Tibial nerve (tissue), 4 donors: ENCODE results near the gene C10orf71. TPM values are rescaled to one million over a fixed set of nuclear protein-coding genes. Genes with fewer than 3 reads are reported as not detected.

ENCODE experiments used
- DNase-seq, 2 donors: peaks; one replicate each; pipeline ENCODE4 v3.0.0-alpha.2; 2019; ENCODE audit warnings: low spot score in 2 of 2
- H3K27ac ChIP-seq, 4 donors: fragments of 200-600 bp; sonication (generic) in 3 of 4; one replicate each; pipeline ENCODE4 v1.5.1; 2017 to 2019; ENCODE audit warnings: mild to moderate bottlenecking in 1 of 4
- H3K27me3 ChIP-seq, 2 donors: fragments of 200-600 bp; sonication (generic) in 1 of 2; one replicate each; pipeline versions ENCODE4 v1.5.1 to v1.6.0; 2017 to 2019
- H3K36me3 ChIP-seq, 3 donors: fragments of 200-600 bp; sonication (generic); one replicate each; pipeline ENCODE4 v1.5.1; 2018 to 2019
- H3K4me1 ChIP-seq, 4 donors: fragments of 200-600 bp; sonication (generic) in 3 of 4; one replicate each; pipeline ENCODE4 v1.5.1; 2017 to 2019
- H3K4me3 ChIP-seq, 4 donors: fragments of 200-600 bp; sonication (generic) in 3 of 4; one replicate each; pipeline ENCODE4 v1.5.1; 2017 to 2019; ENCODE audit warnings: mild to moderate bottlenecking in 1 of 4, moderate library complexity in 1 of 4
- H3K9me3 ChIP-seq, 4 donors: fragments of 200-600 bp; sonication (generic) in 3 of 4; one replicate each; pipeline ENCODE4 v1.5.1; 2017 to 2019
- EP300 ChIP-seq, 2 donors: sonication (generic); formaldehyde crosslinking; IDR thresholded peaks; one replicate each; pipeline ENCODE4 v1.6.1; 2017; ENCODE audit warnings: antibody characterized with exemption in 2 of 2, mild to moderate bottlenecking in 1 of 2
- POLR2A ChIP-seq, 2 donors: fragments of 450-650 bp; IDR thresholded peaks; one replicate each; pipeline ENCODE4 v1.6.1; 2017; ENCODE audit warnings: antibody characterized with exemption in 2 of 2, mild to moderate bottlenecking in 2 of 2, moderate library complexity in 2 of 2
- WGBS, 2 donors: methylation state at CpG; one replicate each; pipeline ENCODE4 v1.1.5; 2018; 5-methylcytosine and 5-hydroxymethylcytosine counted together
- total RNA-seq, 4 donors: library from RNA; depleted of rRNA; stranded (reverse); fragments of >200 nt; gene quantifications; one replicate each; pipeline ENCODE4 v1.1.0, GENCODE V29; 2016
- TF ChIP-seq, protein P1 (sequence below), 5 experiments: fragments of 200-600 bp in 3 of 5; fragments of 450-650 bp in 2 of 5; sonication (generic) in 3 of 5; IDR thresholded peaks; one replicate each; pipeline ENCODE4 v1.5.1; 2016 to 2019; ENCODE audit warnings: antibody characterized with exemption in 5 of 5, mild to moderate bottlenecking in 3 of 5, moderate library complexity in 2 of 5

Gene C10orf71
- total RNA-seq, 4 donors from 2014 or later: 0.22 TPM; not detected in 3

DNA sequence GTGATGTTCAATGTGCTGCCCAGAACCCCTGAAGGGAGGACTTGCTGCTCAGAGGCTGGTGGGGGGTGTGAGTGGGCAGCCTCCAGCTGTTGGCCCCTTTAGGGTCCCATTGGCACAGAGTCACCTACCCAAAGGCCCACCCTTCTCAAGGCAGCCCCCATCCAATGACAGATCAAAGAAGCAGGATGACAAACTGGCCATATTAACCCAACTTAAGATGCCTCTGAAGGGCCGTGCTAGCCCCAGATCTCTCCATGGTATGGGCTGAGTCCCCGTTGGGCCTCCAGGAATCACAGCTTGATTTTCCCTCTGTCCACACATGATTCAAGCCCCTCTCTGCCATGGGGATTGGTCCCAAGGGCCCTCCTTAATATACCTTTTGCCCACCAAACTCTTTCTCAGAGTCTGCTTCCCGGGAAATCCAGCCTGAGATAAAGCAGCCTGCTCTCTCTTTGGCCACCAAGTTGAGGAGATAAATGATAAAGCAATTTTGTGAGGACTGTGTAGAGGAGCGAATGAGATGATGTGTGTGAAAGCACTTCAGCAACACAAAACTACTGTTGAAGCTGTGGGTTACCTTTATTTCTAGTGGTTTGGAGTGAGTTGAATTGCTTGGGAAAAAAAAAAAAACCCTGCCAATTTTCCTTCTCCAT lies 38.2 kb upstream of the C10orf71 start:
- H3K27me3 ChIP-seq: no peaks in the 10 kb centered on the region
- H3K27ac ChIP-seq: no peak overlapping the region
- no peaks in the 10 kb centered on the region for H3K36me3 ChIP-seq
- no peak overlapping the region for H3K4me3 ChIP-seq
- TF ChIP-seq POLR2A (IDR thresholded peaks at IDR 0.05): no peak
- TF ChIP-seq, protein P1, sequence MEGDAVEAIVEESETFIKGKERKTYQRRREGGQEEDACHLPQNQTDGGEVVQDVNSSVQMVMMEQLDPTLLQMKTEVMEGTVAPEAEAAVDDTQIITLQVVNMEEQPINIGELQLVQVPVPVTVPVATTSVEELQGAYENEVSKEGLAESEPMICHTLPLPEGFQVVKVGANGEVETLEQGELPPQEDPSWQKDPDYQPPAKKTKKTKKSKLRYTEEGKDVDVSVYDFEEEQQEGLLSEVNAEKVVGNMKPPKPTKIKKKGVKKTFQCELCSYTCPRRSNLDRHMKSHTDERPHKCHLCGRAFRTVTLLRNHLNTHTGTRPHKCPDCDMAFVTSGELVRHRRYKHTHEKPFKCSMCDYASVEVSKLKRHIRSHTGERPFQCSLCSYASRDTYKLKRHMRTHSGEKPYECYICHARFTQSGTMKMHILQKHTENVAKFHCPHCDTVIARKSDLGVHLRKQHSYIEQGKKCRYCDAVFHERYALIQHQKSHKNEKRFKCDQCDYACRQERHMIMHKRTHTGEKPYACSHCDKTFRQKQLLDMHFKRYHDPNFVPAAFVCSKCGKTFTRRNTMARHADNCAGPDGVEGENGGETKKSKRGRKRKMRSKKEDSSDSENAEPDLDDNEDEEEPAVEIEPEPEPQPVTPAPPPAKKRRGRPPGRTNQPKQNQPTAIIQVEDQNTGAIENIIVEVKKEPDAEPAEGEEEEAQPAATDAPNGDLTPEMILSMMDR (IDR thresholded peaks at IDR 0.05): no peak
- TF ChIP-seq EP300 (IDR thresholded peaks at IDR 0.05): no peak
- H3K9me3 ChIP-seq: peaks cover 0 to 21% (median 0%) of the 10 kb centered on the region in 4 donors
- DNase-seq: no peak
- H3K4me1 ChIP-seq: no peaks in the 10 kb centered on the region
- WGBS, 2 donors: 79 to 82% methylated on average over 2 to 4 of the region's 4 CpGs

DNA sequence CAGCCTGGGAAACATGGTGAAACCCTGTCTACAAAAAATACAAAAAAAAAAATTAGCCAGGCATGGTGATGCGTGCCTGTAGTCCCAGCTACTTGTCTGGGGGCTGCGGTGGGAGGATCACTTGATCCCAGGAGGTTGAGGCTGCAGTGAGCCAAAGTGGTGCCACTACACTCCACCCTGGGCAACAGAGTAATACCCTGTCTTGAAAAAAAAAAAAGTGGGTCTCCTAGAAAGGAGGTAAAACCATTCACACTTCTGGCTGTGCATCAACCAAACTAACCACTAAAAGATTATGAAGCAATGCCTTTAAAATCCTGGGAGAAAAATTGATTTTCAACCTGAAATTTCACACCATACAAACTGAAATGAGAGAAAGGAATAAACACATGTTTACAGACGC lies 35.4 kb upstream of the C10orf71 start:
- H3K27ac ChIP-seq: no peak overlapping the region
- no peaks in the 10 kb centered on the region for H3K4me1 ChIP-seq
- no peak for DNase-seq
- no peaks in the 10 kb centered on the region for H3K36me3 ChIP-seq
- TF ChIP-seq EP300 (IDR thresholded peaks at IDR 0.05): no peak
- TF ChIP-seq, protein P1 (IDR thresholded peaks at IDR 0.05): no peak
- TF ChIP-seq POLR2A (IDR thresholded peaks at IDR 0.05): no peak
- no peaks in the 10 kb centered on the region for H3K27me3 ChIP-seq
- H3K4me3 ChIP-seq: no peak overlapping the region
- WGBS, 2 donors: 89 to 95% methylated on average over 3 of the region's 3 CpGs
- H3K9me3 ChIP-seq: peaks cover 0 to 40% (median 2%) of the 10 kb centered on the region in 4 donors

- H3K36me3 ChIP-seq: no peaks in the 10 kb centered on the region
- peaks cover 0 to 38% (median 2%) of the 10 kb centered on the region in 4 donors for H3K9me3 ChIP-seq
- H3K27ac ChIP-seq: no peak overlapping the region
- 87 to 99% methylated on average over 3 of the region's 3 CpGs for WGBS, 2 donors
- TF ChIP-seq POLR2A (IDR thresholded peaks at IDR 0.05): no peak
- TF ChIP-seq, protein P1 (IDR thresholded peaks at IDR 0.05): no peak
- no peak for TF ChIP-seq EP300 (IDR thresholded peaks at IDR 0.05)
- H3K4me3 ChIP-seq: no peak overlapping the region
- no peaks in the 10 kb centered on the region for H3K27me3 ChIP-seq
- H3K4me1 ChIP-seq: no peaks in the 10 kb centered on the region
- no peak for DNase-seq
Observed at GRCh38 chr10:49264177-49264677, 34.7 kb upstream of the C10orf71 start.

DNA sequence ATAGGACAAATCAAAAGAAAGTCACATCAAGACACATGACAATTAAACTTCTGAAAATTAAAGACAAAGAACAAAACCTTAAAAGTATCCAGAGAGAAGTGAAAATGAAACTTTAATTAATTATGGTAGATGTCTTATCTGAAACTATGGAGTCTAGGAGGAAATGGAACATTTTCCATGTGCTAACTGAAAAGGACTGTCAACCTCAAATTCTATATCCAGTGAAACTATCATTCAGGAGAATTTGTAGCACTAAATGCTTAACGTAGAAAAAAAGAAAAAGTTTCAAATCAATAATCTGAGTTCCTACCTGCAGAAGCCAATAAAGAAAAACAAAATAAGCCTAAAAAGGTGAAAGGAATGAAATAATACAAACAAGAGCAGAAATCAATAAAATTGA lies 33.1 kb upstream of the C10orf71 start:
- Histone ChIP-seq H3K36me3 (no peaks in the 10 kb centered on the region), H3K27me3 (no peaks in the 10 kb centered on the region), H3K4me1 (no peaks in the 10 kb centered on the region), H3K9me3 (peaks cover 0 to 38% (median 2%) of the 10 kb centered on the region in 4 donors), H3K4me3 (no peak overlapping the region), H3K27ac (no peak overlapping the region)
- TF ChIP-seq, protein P1 (IDR thresholded peaks at IDR 0.05): no peak
- no peak for TF ChIP-seq EP300 (IDR thresholded peaks at IDR 0.05)
- no peak for TF ChIP-seq POLR2A (IDR thresholded peaks at IDR 0.05)
- 89 to 93% methylated on average over 1 of the region's 1 CpG for WGBS, 2 donors
- DNase-seq: no peak

- no peak for DNase-seq
- peaks cover 0 to 15% (median 7%) of the 10 kb centered on the region in 4 donors for H3K4me1 ChIP-seq
- no peaks in the 10 kb centered on the region for H3K27me3 ChIP-seq
- no peaks in the 10 kb centered on the region for H3K36me3 ChIP-seq
- H3K9me3 ChIP-seq: peaks cover 0 to 38% (median 2%) of the 10 kb centered on the region in 4 donors
- TF ChIP-seq POLR2A (IDR thresholded peaks at IDR 0.05) (no peak), EP300 (IDR thresholded peaks at IDR 0.05) (no peak)
- H3K27ac ChIP-seq: no peak overlapping the region
- WGBS, 2 donors: 59 to 75% methylated on average over 2 of the region's 2 CpGs
- no peak overlapping the region for H3K4me3 ChIP-seq
Observed at GRCh38 chr10:49268185-49268584, 30.8 kb upstream of the C10orf71 start.
